AG09319 (cell line): ENCODE results near the gene NXF1.
"Not testable (repeated sequence)": the region's sequence is repeated elsewhere in the genome, so short reads cannot be mapped to it uniquely, and the experiment has no call there.

ENCODE experiments used
- DNase-seq: peaks from one replicate; pipeline ENCODE4 v3.0.0-alpha.2; 2010; ENCODE audit warnings: low read depth; ENCODE audit errors: extremely low read depth
- CTCF ChIP-seq: IDR thresholded peaks from 2 replicates; pipeline ENCODE4 v1.5.1; 2011; ENCODE audit warnings: low read depth, mild to moderate bottlenecking, inconsistent platforms, low read length, moderate library complexity

Gene NXF1

GRCh38 chr11:62847767-62848314 is 42.6 kb upstream of the NXF1 start:
- DNase-seq: no peak

GRCh38 chr11:62846177-62846576 is 40.9 kb upstream of the NXF1 start:
- no peak for DNase-seq
- no peak for TF ChIP-seq CTCF

More at GRCh38 chr11:62847767-62848314, 42.6 kb upstream of the NXF1 start:
- TF ChIP-seq CTCF: no peak

GRCh38 chr11:62844154-62844553 is 38.9 kb upstream of the NXF1 start:
- no peak for TF ChIP-seq CTCF
- no peak for DNase-seq

- no peak for TF ChIP-seq CTCF
- no peak for DNase-seq
These were observed 38.2 kb upstream of the NXF1 start for GRCh38 chr11:62843466-62843865.

- not testable (repeated sequence) for DNase-seq
These were observed 37.7 kb upstream of the NXF1 start for GRCh38 chr11:62842891-62843290.

- DNase-seq: no peak
These were observed 37.0 kb upstream of the NXF1 start for GRCh38 chr11:62842171-62842741.

GRCh38 chr11:62841361-62842170 is 36.3 kb upstream of the NXF1 start:
- no peak for TF ChIP-seq CTCF
- DNase-seq: peak; percentile 99

More at GRCh38 chr11:62842171-62842741, 37.0 kb upstream of the NXF1 start:
- TF ChIP-seq CTCF: no peak

GRCh38 chr11:62840721-62841360 is 35.6 kb upstream of the NXF1 start:
- peak; percentile 39 for DNase-seq
